ENCODE measurements around the gene ADGRB3.

The ADGRB3 gene

DNA sequence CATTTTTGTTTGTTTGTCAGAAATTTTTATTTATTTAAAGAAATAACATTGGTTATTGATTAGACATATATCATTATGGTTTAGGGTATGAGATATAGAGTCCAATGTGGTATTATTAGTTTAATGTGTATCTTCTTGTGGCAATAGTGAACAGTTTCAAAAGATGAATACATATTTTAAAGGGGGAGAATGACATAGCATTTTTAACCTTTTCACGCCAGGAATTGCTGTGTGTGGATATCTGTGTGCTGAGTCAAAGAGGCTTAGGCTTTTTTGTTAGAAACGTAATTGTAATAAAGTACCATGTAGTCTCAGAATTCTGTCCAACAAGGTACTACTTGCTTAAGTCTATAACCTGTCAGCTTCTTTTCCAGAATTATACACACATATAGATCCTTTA, 451.6 kb downstream of the ADGRB3 start:
- no peak overlapping the region for H3K4me3 ChIP-seq
- H3K27ac ChIP-seq, result no peak overlapping the region
- H3K9ac ChIP-seq (ENCODE audit: insufficient read length), result no peak overlapping the region
- H3K36me3 ChIP-seq (ENCODE audit: insufficient read depth, low read length), result no peaks in the 10 kb centered on the region
- no peak for DNase-seq (ENCODE audit: low read depth, low spot score)
- TF ChIP-seq FOXP2 (optimal IDR thresholded peaks at IDR 0.05; ENCODE audit: control extremely low read depth, extremely low read length, insufficient read depth), result no peak
- TF ChIP-seq POLR2AphosphoS5 (IDR thresholded peaks at IDR 0.05; ENCODE audit: borderline replicate concordance, low read depth, low read length), result no peak
- no peak for TF ChIP-seq EZH2 (IDR thresholded peaks at IDR 0.05)
- no peaks in the 10 kb centered on the region for H3K9me3 ChIP-seq (ENCODE audit: low read depth, low read length)

- H3K4me3 ChIP-seq, result no peak overlapping the region
Observed at GRCh38 chr6:69089539-69089938, 454.5 kb downstream of the ADGRB3 start.

GRCh38 chr6:69090132-69090531, 455.1 kb downstream of the ADGRB3 start:
- no peaks in the 10 kb centered on the region for H3K36me3 ChIP-seq (ENCODE audit: insufficient read depth, low read length)
- no peak overlapping the region for H3K9ac ChIP-seq (ENCODE audit: insufficient read length)
- H3K4me3 ChIP-seq, result no peak overlapping the region
- H3K9me3 ChIP-seq (ENCODE audit: low read depth, low read length), result no peaks in the 10 kb centered on the region
- H3K27ac ChIP-seq, result no peak overlapping the region
- DNase-seq (ENCODE audit: low read depth, low spot score), result no peak
- TF ChIP-seq POLR2AphosphoS5 (IDR thresholded peaks at IDR 0.05; ENCODE audit: borderline replicate concordance, low read depth, low read length) (no peak), EZH2 (IDR thresholded peaks at IDR 0.05) (no peak), FOXP2 (optimal IDR thresholded peaks at IDR 0.05; ENCODE audit: control extremely low read depth, extremely low read length, insufficient read depth) (no peak)

More at GRCh38 chr6:69089539-69089938, 454.5 kb downstream of the ADGRB3 start:
- no peak for TF ChIP-seq FOXP2 (optimal IDR thresholded peaks at IDR 0.05; ENCODE audit: control extremely low read depth, extremely low read length, insufficient read depth)
- TF ChIP-seq POLR2AphosphoS5 (IDR thresholded peaks at IDR 0.05; ENCODE audit: borderline replicate concordance, low read depth, low read length), result no peak
- no peak for TF ChIP-seq EZH2 (IDR thresholded peaks at IDR 0.05)
- Histone ChIP-seq H3K9me3 (ENCODE audit: low read depth, low read length) (no peaks in the 10 kb centered on the region), H3K27ac (no peak overlapping the region), H3K36me3 (ENCODE audit: insufficient read depth, low read length) (no peaks in the 10 kb centered on the region), H3K9ac (ENCODE audit: insufficient read length) (no peak overlapping the region)
- no peak for DNase-seq (ENCODE audit: low read depth, low spot score)

- no peaks in the 10 kb centered on the region for H3K9me3 ChIP-seq (ENCODE audit: low read depth, low read length)
- no peak overlapping the region for H3K4me3 ChIP-seq
- H3K9ac ChIP-seq (ENCODE audit: insufficient read length), result no peak overlapping the region
- H3K27ac ChIP-seq, result no peak overlapping the region
- TF ChIP-seq EZH2 (IDR thresholded peaks at IDR 0.05) (no peak), FOXP2 (optimal IDR thresholded peaks at IDR 0.05; ENCODE audit: control extremely low read depth, extremely low read length, insufficient read depth) (no peak), POLR2AphosphoS5 (IDR thresholded peaks at IDR 0.05; ENCODE audit: borderline replicate concordance, low read depth, low read length) (no peak)
- no peaks in the 10 kb centered on the region for H3K36me3 ChIP-seq (ENCODE audit: insufficient read depth, low read length)
- DNase-seq (ENCODE audit: low read depth, low spot score), result no peak
Observed at GRCh38 chr6:69096681-69097080, 461.6 kb downstream of the ADGRB3 start.

DNA sequence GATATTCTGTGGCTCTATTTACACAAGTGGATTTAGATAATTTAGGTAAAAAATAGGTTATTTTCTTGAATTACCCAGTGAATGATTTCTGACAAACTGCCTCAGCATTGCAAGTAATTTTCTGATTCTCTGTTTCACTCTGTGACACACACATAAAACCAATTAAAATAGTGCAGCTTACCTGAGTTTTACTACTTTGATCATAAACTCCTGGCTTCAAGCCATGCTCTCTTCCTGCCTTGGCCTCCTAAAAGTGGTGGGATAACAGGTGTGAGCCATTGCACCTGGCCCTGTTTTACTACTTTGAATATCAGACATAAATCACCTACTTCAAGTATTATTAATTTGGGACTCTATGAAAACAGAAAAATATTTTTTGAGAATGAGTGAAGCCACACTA, 462.9 kb downstream of the ADGRB3 start:
- no peak for DNase-seq (ENCODE audit: low read depth, low spot score)
- H3K4me3 ChIP-seq, result no peak overlapping the region

DNA sequence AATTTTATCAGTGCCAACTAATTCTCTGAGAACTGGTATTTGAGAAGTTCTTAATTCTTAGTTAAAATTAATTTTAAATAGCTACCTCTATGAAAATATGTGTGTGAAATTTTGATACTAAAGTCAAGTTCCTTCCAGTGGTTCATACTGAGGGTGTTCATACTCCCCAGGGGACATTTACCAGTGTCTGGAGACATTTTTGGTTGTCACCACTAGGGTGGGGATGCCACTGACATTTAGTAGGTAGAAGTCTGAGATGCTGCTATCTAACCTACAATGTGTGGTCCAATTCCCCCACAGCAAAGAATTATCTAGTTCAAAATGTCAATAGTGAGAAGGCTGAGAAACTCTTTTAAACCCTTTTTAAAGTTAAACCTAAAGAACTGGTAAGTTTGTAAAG, 463.8 kb downstream of the ADGRB3 start:
- Histone ChIP-seq H3K27ac (no peak overlapping the region), H3K36me3 (ENCODE audit: insufficient read depth, low read length) (no peaks in the 10 kb centered on the region), H3K9me3 (ENCODE audit: low read depth, low read length) (0 out of 2 replicates have a peak, but pooled peaks cover 3% of the 10 kb centered on the region), H3K9ac (ENCODE audit: insufficient read length) (no peak overlapping the region), H3K4me3 (no peak overlapping the region)
- no peak for DNase-seq (ENCODE audit: low read depth, low spot score)
- TF ChIP-seq FOXP2 (optimal IDR thresholded peaks at IDR 0.05; ENCODE audit: control extremely low read depth, extremely low read length, insufficient read depth) (no peak), POLR2AphosphoS5 (IDR thresholded peaks at IDR 0.05; ENCODE audit: borderline replicate concordance, low read depth, low read length) (no peak), EZH2 (IDR thresholded peaks at IDR 0.05) (no peak)

More for the DNA sequence above, 462.9 kb downstream of the ADGRB3 start:
- Histone ChIP-seq H3K9me3 (ENCODE audit: low read depth, low read length) (0 out of 2 replicates have a peak, but pooled peaks cover 2% of the 10 kb centered on the region), H3K27ac (no peak overlapping the region), H3K9ac (ENCODE audit: insufficient read length) (no peak overlapping the region), H3K36me3 (ENCODE audit: insufficient read depth, low read length) (no peaks in the 10 kb centered on the region)
- no peak for TF ChIP-seq POLR2AphosphoS5 (IDR thresholded peaks at IDR 0.05; ENCODE audit: borderline replicate concordance, low read depth, low read length)
- TF ChIP-seq EZH2 (IDR thresholded peaks at IDR 0.05), result no peak
- no peak for TF ChIP-seq FOXP2 (optimal IDR thresholded peaks at IDR 0.05; ENCODE audit: control extremely low read depth, extremely low read length, insufficient read depth)

DNA sequence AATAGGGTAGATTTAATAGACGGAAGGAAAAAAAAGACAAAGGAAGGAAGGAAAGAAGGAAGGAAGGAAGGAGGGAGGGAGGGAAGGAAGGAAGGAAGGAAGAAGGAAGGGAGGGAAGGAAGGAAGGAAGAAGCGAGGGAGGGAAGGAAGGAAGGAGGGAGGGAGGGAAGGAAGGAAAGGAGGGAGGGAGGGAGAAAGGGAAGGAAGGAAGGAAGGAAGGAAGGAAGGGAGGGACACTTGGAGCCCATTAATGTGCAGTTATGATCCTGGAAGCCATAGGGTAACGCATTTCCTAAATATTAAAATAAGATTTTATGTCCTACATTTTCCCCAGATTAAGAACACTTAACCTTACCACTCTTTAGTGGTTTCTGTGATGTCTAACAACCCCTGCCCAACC, 465.7 kb downstream of the ADGRB3 start:
- Histone ChIP-seq H3K9me3 (ENCODE audit: low read depth, low read length) (0 out of 2 replicates have a peak, but pooled peaks cover 3% of the 10 kb centered on the region), H3K36me3 (ENCODE audit: insufficient read depth, low read length) (no peaks in the 10 kb centered on the region), H3K9ac (ENCODE audit: insufficient read length) (no peak overlapping the region), H3K4me3 (no peak overlapping the region), H3K27ac (no peak overlapping the region)
- TF ChIP-seq FOXP2 (optimal IDR thresholded peaks at IDR 0.05; ENCODE audit: control extremely low read depth, extremely low read length, insufficient read depth), result no peak
- no peak for TF ChIP-seq EZH2 (IDR thresholded peaks at IDR 0.05)
- no peak for TF ChIP-seq POLR2AphosphoS5 (IDR thresholded peaks at IDR 0.05; ENCODE audit: borderline replicate concordance, low read depth, low read length)
- DNase-seq (ENCODE audit: low read depth, low spot score), result no peak

- Histone ChIP-seq H3K36me3 (ENCODE audit: insufficient read depth, low read length) (no peaks in the 10 kb centered on the region), H3K9me3 (ENCODE audit: low read depth, low read length) (0 out of 2 replicates have a peak, but pooled peaks cover 3% of the 10 kb centered on the region), H3K4me3 (no peak overlapping the region), H3K27ac (no peak overlapping the region), H3K9ac (ENCODE audit: insufficient read length) (no peak overlapping the region)
- no peak for DNase-seq (ENCODE audit: low read depth, low spot score)
- no peak for TF ChIP-seq POLR2AphosphoS5 (IDR thresholded peaks at IDR 0.05; ENCODE audit: borderline replicate concordance, low read depth, low read length)
- no peak for TF ChIP-seq EZH2 (IDR thresholded peaks at IDR 0.05)
- no peak for TF ChIP-seq FOXP2 (optimal IDR thresholded peaks at IDR 0.05; ENCODE audit: control extremely low read depth, extremely low read length, insufficient read depth)
Observed at GRCh38 chr6:69102416-69102815, 467.3 kb downstream of the ADGRB3 start.

- no peak overlapping the region for H3K9ac ChIP-seq (ENCODE audit: insufficient read length)
- H3K4me3 ChIP-seq, result no peak overlapping the region
- H3K36me3 ChIP-seq (ENCODE audit: insufficient read depth, low read length), result no peaks in the 10 kb centered on the region
- TF ChIP-seq POLR2AphosphoS5 (IDR thresholded peaks at IDR 0.05; ENCODE audit: borderline replicate concordance, low read depth, low read length) (no peak), EZH2 (IDR thresholded peaks at IDR 0.05) (no peak), FOXP2 (optimal IDR thresholded peaks at IDR 0.05; ENCODE audit: control extremely low read depth, extremely low read length, insufficient read depth) (no peak)
- 0 out of 2 replicates have a peak, but pooled peaks cover 3% of the 10 kb centered on the region for H3K9me3 ChIP-seq (ENCODE audit: low read depth, low read length)
- DNase-seq (ENCODE audit: low read depth, low spot score), result no peak
- no peak overlapping the region for H3K27ac ChIP-seq
Observed at GRCh38 chr6:69105288-69105687, 470.2 kb downstream of the ADGRB3 start.

All from SK-N-MC (cell line).